Testis (tissue), 2 donors: ENCODE measurements around the gene EXOC6.

Source experiments
- CTCF ChIP-seq, 3 experiments: fragments of 450-650 bp in 2 of 3; fragments of 200-600 bp in 1 of 3; sonication (generic) in 1 of 3; IDR thresholded peaks; one replicate each; pipeline ENCODE4 v1.5.1; 2016 to 2019; ENCODE audit warnings: antibody characterized with exemption in 3 of 3, mild to moderate bottlenecking in 2 of 3, moderate library complexity in 1 of 3
- POLR2A ChIP-seq: fragments of 450-650 bp; IDR thresholded peaks from one replicate; pipeline ENCODE4 v1.6.1; 2017; ENCODE audit warnings: antibody characterized with exemption, mild to moderate bottlenecking, moderate library complexity

GRCh38 chr10:92845921-92846320, 2.4 kb upstream of the EXOC6 start:
- no peak for TF ChIP-seq POLR2A
- TF ChIP-seq CTCF (IDR thresholded peaks at IDR 0.05), result no peak
